ENCODE measurements around the gene RTN4R.
"Not testable (repeated sequence)": the region's sequence is repeated elsewhere in the genome, so short reads cannot be mapped to it uniquely, and the experiment has no call there.

GRCh38 chr22:20269201-20269600, 1.1 kb upstream of the RTN4R start:
- TF ChIP-seq EZH2 (IDR thresholded peaks at IDR 0.05; ENCODE audit: borderline replicate concordance, low read depth, low read length, severe bottlenecking) = not testable (repeated sequence)
- TF ChIP-seq, protein P1, sequence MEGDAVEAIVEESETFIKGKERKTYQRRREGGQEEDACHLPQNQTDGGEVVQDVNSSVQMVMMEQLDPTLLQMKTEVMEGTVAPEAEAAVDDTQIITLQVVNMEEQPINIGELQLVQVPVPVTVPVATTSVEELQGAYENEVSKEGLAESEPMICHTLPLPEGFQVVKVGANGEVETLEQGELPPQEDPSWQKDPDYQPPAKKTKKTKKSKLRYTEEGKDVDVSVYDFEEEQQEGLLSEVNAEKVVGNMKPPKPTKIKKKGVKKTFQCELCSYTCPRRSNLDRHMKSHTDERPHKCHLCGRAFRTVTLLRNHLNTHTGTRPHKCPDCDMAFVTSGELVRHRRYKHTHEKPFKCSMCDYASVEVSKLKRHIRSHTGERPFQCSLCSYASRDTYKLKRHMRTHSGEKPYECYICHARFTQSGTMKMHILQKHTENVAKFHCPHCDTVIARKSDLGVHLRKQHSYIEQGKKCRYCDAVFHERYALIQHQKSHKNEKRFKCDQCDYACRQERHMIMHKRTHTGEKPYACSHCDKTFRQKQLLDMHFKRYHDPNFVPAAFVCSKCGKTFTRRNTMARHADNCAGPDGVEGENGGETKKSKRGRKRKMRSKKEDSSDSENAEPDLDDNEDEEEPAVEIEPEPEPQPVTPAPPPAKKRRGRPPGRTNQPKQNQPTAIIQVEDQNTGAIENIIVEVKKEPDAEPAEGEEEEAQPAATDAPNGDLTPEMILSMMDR (IDR thresholded peaks at IDR 0.05; ENCODE audit: borderline replicate concordance, extremely low read depth, low read length, poor library complexity, severe bottlenecking) = not testable (repeated sequence)

All from DND-41 (cell line).